HG02885 (cell line): ENCODE results near the gene TBPL1.
A peak's percentile ranks its signal among the peaks of the same experiment; 100 is the strongest.
"Not testable (repeated sequence)": the region's sequence is repeated elsewhere in the genome, so short reads cannot be mapped to it uniquely, and the experiment has no call there.

ENCODE experiments used
- ATAC-seq: cut with Tn5 transposase; IDR thresholded peaks from one replicate; pipeline ENCODE4 v1.9.1; 2021; ENCODE audit warnings: mild to moderate bottlenecking; ENCODE audit not compliant: unreplicated experiment, poor library complexity

Gene TBPL1

DNA sequence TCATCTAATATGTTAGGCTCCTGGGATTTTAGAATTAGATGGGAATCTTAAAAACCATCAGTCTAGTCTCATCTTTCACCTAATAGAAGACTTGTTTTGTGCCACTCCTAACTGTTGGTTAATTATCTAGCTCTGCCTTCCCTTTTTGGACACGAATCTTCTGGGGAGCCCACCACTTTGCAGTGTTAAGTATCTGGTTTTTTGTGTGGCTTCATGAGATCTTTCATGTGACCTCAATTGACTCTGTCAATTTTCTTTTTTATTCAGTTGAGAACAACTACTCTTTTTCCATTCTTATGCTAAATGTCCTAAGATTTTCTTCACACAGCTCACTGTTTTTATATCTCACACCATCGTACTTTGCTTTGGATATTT, 16.9 kb downstream of the TBPL1 start:
- ATAC-seq: no peak

DNA sequence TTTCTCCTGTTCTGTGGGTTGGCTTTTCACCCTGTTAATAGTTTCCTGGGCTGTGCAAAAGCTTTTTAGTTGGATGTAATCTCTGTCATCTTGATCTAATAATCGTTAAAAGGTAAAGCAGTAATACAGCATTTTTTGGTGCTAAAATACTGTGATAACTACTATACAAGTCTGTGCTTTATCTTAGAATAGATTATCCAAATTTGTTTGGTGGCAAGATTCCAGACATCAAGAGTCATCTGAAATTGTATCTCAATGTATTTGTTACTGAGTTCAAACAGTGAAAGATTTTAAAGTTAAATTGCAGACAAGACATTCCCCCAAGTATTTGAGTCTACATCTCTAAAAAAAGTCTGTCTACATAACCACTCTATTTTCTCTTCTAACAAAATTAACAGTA, 18.8 kb downstream of the TBPL1 start:
- no peak for ATAC-seq

DNA sequence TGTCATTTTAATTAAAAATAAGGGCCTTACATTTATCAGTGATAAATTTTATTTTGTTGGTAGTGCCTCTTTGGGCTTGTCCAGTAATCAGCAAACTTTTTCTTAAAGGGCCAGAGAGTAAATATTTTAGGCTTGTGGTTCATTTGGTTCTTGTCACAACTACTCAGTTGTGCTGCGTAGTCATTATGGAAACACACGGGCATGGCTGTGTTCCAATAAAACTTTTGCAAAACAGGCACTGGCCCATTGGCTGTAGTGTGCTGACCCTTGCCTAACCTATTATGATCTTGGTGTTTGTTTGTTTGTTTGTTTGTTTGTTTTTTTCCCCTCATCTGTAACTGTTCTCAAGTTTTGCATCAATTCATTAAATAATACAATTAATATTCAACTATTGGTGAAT, 19.4 kb downstream of the TBPL1 start:
- no peak for ATAC-seq

DNA sequence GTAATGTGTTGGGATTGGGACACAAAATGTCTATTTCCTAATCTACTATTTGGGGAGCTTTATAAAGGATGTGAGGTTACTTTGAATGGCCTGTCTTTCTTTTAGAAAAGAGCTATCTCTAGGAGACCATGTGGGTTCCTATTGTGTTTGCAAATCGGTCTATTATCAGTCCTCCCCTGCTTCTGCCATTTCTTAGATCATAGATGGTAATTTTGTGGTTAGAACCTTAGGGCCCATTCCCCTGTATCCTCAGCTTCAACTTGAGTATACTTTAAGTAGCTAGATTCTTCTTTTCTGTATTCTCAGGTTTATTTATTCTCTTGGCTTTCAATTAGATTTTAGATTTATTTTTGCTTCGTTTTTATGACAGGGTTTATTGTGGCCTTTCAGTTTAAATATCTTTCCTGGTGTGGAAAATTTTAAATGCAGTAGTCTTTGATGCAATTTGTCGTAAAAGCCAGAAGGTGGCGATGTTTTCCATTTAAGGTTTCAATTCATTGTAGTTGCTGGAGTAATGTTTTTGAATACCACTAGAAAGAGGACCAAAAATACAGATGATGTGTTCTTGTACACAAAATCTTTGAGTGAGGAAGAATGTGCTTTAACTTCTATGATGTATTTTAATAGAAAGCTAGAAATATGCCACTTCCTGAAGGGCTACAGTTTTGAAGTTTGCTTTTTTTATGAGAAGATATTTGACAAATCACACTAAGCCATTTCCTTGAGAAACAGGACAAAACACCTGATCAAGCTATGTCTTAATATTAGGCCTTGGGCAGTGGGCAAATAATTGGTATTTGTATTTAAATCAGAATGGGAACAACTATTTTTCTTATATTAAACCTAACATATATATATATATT, 20.3 kb downstream of the TBPL1 start:
- ATAC-seq: peak; percentile 64

DNA sequence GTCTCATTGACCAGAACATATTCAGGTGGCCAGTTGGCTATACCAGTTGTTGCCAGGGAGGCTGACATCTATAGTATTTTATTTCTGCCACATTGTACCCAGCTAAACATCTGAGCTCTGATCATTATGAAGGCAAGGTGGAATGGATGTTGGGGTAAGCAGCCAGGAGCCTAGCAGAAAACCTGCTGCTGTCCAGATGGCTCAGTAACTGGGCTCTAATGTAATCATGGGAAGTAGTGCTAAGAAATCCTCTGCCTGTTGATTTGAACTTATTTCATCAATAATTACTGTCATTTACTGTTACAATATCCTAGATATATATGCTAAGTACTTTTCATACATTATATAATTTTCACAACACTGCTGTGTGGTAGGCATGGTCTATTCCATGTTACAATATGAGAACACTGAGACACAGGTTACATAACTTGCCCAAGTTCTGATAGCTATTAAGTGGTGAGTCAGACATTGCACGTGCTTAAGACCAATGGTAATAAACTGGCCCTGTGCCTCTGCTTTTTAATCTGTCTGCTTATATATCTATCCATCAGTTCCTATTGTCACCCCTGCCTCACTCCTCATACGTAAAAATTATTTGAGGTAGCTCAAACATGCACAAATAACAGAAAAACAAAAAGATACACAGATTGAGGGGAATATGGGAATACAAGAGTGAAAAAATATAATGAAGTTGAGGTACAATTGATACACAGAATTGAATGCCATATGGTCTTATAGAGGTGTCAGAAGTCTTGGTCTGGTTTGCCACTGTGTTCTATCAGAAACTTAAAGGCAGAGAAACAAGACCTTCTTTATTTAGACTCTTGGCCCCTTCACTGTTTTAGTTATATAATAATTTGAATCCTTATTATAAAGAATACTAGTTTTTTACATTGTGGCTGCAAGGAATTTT, 25.2 kb downstream of the TBPL1 start:
- peak; percentile 74 for ATAC-seq

DNA sequence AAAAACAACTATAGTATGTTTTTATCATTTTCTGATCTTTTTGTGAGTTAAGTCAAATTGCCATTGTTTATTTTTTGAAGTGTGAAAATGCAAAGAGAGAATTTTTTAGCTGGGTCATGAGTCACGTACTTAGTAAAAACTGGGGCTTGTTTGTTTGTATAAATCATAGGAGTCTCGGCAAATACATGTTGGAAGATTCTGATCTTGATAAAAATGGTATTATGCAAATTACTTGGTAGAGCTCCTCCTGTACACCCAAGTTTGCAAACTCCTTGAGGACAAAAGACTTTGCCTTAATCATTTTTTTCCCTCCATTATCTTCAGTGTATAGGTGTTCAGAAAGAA, 25.8 kb downstream of the TBPL1 start:
- no peak for ATAC-seq

DNA sequence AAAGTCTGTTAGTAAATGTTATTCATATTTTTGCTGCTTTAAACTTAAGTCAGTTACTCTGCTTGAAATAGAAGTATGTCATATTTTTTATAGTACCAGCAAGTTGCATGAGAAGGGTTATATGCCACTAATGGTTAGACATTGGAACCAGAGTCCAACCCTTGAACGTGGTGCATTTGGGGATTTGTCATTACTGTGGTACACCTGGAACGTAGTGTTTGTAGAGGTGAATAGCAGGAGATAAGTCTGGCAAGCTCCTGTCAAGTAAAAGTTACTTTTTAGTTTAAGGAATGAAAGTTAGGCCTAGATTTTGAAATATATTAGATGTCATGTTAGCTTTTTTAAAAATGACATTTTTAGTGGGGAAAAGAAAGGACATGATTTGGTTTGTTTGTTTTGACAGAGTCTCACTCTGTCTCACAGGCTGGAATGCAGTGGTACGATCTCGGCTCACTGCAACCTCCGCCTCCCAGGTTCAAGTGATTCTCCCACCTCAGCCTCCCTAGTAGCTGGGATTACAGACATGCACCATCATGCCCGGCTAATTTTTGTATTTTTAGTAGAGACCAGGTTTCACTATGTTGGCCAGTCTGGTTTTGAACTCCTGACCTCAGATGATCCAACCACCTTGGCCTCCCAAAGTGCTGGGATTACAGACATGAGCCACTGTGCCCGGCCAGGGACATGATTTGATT, 26.4 kb downstream of the TBPL1 start:
- ATAC-seq: not testable (repeated sequence)

DNA sequence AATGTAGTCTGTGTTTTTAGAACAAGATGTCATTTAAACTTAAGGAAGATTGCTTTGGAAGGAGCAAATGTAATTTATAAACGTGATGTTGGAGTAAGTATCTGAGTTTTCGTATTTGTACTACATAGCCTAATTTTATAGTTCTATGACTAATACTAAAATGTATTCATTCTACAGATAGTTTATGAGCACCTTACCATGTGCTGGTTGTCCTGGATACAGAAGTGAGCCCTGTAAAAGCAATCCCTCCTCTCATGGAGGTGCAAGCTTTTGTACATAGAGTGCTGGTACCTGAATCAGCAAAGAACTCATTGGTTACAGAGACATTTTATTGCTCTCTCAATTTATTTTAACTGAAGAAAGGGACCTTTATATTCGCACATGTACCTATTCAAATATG, 27.1 kb downstream of the TBPL1 start:
- no peak for ATAC-seq

DNA sequence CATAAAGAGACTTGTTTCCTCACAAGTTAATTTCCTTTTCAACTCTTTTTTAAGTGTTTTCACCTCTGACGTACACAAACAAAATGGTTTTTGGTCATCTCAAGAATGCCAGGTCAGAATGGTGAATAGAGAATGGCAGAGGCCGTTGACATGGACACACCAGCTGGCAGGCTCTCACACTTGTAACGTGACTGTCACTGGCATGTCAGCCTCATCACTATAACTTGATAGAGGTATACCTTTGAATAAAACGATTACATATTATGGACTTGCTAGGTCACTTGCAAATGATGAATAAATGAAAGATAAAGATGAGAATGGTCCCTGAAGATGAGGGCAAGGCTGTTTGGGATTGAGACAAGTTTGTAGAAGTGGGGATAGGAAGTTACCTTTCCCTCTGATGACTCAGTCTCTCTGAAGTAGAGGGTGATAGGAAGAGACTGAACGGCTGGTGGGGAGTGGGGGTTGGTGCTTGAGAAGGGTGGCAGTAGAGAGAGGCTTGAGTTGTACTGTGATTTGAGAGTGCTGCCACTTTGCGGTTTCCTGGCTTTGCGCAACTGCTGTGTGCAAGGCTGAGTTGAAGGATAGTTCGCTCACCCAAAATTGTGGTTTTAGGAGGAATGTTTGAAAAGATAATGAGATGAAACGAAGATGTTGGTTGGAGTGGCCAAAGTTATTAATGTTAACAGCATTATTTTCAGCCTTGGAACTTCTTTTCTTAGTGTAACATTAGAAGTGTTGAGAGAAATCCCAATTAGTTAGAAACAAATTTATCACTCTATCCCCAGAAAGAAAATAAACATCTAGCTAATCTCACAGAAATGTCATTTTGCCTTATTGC, 30.3 kb downstream of the TBPL1 start:
- no peak for ATAC-seq

DNA sequence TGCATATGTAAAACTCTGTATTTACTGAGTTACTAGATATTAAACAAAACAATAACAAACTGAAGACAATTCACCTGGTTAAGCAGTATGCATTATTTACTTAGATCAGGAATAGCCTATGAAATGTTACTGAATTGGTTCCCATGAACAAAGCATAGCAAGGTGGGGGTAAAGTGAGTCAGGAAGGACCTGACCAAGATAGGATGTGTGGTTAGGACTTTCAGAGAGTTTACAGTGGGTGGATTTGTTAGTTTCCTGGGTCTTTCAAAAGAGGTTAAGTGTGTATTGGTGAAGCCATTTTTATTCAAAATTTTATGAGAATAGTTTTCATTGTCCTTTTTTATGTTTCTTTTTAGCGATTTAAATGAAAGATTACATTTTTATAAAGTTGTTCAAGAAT, 32.9 kb downstream of the TBPL1 start:
- ATAC-seq: no peak

DNA sequence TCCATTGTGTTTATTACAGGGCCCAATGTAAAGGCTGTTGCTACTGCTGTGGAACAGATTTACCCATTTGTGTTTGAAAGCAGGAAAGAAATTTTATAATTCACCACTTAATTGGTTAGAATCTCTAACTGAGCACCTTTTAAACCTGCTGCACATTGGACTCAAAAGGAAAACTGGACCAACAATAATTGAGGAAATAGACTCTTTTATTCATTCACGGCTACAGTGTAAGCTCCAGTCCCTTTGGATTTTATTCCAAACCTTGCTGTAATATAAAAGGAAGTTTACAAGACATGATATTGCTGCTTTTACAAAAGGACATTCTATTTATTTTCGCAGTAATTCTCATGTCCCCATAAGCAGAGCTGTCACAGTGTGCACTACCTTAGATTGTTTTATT, 33.9 kb downstream of the TBPL1 start:
- ATAC-seq: no peak

DNA sequence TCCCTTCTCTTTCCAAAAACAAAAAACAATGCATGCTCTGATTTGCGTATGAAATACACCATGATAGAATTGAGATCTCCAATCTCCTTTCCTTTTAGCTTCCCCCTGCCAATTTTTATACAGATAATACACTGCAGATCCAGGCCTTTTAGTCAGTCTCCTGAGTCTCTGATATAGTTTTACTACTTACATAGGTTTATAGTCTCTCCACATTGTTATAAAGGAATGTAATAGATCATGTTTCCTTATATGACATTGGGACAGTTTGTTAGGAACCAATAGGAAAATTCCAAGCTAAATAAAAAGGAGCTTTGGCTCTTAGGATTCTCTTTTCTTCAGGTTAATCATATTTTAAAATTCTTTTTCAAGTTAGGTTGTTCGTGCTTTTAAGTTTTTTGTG, 36.5 kb downstream of the TBPL1 start:
- no peak for ATAC-seq

DNA sequence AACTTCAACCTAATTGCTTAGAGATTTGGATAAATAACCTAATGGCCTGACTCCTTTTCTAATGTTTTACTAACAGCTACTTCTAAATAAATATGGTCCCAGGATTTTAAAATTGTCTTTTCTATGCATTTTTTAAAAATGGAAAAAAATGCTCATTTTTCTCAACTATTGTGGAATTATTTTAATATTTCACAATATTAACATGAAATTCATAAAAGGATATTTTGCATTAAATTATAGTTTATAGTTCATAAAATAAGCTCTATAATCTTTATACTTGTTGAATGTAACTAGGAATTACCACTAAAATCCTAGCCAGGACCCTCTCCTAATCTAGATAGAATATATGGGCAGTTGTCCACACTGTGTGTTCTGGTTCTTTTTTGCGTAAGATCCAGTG, 37.3 kb downstream of the TBPL1 start:
- ATAC-seq: no peak

DNA sequence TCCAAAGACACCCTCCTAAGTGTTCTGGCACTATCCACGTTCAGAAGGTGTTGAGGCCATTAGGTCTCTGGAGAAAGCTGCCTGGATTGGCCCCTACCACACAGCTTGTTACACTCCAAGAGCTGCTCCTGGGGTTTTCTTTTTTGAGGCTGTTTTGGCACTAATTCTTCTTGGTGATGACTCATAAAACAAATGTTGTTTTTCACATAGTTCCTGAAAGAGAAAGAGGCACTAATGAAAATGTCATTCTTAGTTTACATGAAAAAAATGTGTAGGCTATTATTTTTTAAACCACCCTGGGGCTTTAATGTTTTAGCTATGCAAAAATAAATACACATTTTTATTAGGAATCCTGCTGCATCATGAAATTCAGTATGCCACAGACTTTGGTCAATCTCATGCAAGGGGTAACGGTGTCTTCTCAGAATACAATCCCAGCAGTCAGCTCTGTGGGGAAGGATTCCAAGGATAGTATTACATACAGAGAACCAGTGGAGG, 38.1 kb downstream of the TBPL1 start:
- no peak for ATAC-seq

DNA sequence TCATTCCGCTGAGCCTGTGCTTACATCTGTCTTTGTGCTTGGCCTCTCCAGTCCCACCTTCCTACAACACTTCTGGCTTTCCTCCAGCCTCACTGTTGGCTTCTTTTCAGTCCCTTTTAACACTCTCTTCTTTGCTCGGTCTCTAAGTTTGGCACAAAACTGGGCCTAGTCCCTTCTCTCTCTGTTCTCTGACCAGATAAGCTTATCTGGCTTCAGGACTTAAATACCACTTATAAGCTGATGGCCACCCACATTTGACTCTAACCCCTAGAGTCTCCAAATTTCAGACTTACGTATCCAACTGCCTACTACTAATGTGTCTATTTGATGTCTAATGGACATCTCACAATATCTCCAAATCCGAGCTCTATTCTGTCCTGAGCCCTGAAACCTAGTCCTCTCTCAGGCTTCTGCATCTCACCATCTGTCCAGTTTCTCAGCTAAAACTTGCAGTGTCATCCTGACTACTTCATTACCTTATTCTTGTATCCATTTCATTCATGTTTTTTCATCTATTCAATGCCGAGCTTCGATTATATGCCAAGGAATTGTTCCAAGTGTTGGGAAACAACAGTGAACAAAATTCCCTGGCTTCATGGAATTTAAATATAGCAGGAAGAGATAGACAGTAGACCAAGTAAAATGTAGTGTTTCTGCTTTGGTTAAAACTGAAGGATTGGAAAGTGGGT, 40.1 kb downstream of the TBPL1 start:
- no peak for ATAC-seq

DNA sequence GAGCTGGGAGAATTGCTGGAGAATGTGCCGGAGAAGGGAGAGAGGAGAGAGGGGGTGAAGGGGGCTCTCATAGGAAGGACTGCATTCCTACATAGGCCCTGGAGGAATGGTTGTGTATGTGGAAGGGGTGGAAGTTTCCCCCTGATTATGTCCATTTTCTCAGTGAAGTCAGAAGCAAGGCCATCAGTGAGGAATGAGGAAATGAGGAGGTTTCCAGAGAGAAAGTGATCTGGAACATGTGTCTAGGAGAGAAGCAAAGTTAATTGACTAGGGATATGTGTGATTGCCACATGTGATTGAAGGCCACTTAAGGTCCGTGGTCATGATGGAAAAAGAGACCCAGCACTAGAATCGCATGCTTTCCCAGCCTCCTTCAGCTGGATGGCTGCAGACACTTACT, 42.3 kb downstream of the TBPL1 start:
- no peak for ATAC-seq

DNA sequence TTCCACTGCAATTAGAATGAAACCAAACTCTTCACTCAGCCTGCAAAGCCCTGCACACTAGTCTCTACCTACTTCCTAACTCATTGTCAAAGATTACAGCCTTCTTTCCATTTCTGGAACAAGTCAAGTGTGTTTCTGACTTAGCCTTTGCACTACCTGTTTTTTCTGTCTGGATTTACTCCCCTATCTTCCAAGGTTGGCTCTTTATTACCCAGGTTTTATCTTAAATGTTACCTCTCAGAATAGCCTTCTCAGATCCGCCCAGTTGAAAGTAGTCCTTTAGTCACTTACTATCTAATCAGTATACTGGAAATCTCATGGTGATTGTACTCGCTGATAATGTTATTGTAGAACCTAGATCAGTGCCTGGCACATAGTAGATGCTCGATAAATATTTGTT, 42.7 kb downstream of the TBPL1 start:
- no peak for ATAC-seq

DNA sequence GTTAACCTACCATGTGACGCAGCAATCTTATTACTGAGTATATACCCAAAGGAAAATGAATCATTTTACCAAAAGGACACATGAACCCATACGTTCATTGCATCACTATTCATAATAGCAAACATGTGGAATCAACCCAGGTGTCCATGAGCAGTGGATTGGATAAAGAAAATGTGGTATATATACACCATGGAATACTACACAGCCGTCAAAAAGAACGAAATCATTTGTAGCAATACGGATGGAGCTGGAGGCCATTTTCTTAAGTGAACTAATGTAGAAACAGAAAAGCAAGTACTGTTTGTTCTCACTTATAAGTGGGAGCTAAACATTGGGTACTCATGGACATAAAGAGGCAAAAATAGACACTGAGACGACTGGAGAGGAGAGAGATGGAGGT, 44.2 kb downstream of the TBPL1 start:
- no peak for ATAC-seq

DNA sequence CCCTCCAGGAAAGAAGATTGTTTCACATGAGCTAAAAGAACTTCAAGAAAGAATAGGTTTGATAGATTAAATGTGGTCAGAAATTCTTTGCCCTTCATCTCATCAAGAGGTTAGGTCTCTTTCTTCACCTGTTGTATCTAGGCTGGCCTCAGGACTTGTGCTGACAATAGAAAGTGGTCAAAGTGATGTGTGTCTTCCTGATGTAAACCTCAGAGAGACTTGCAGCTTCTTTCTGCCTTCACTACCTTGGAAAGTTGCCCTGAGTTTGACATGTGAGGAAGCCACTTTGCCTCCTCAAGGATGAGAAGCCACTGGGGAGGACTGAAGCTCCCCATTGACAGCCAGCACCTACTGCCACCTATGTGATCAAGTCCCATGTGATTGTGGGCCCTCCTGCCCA, 46.3 kb downstream of the TBPL1 start:
- ATAC-seq: no peak
